Activated CD8-positive, alpha-beta T cell treated with anti-CD3 and anti-CD28 coated beads for 36 hours (primary cell): Measurements from ENCODE around the gene IFNLR1. TPM values are rescaled to one million over a fixed set of nuclear protein-coding genes. Genes with fewer than 3 reads are reported as not detected.

Experiments
- ATAC-seq: fragments of 200-7000 bp; cut with Tn5 transposase; one replicate; pipeline ENCODE4 v1.10.0; 2021; ENCODE audit warnings: mild to moderate bottlenecking, moderate library complexity
- CTCF ChIA-PET: fragments of 350-600 bp; sonication (Branson Sonifier 250); formaldehyde crosslinking; loops from one replicate; lab custom pipeline; 2021; ENCODE audit warnings: antibody characterized with exemption; lab: Charles Lee
- POLR2A ChIA-PET: fragments of 350-600 bp; sonication (Branson Sonifier 250); formaldehyde crosslinking; loops from one replicate; lab custom pipeline; 2021; ENCODE audit warnings: antibody characterized with exemption; lab: Charles Lee
- DNase-seq: peaks from one replicate; pipeline ENCODE4 v3.0.0-alpha.2; 2020
- H3K27ac Mint-ChIP-seq: one replicate; pipeline ENCODE4 v1.8.0; 2021; ENCODE audit warnings: mild to moderate bottlenecking, mixed read lengths
- H3K27me3 Mint-ChIP-seq: one replicate; pipeline ENCODE4 v1.8.0; 2021; ENCODE audit warnings: mixed read lengths
- H3K36me3 Mint-ChIP-seq: one replicate; pipeline ENCODE4 v1.8.0; 2021; ENCODE audit warnings: low read depth, mixed read lengths
- H3K4me1 Mint-ChIP-seq: one replicate; pipeline ENCODE4 v1.8.0; 2021; ENCODE audit warnings: low read depth, mixed read lengths
- H3K4me3 Mint-ChIP-seq: one replicate; pipeline ENCODE4 v1.8.0; 2021; ENCODE audit warnings: mild to moderate bottlenecking, moderate library complexity, mixed read lengths
- H3K9me3 Mint-ChIP-seq: one replicate; pipeline ENCODE4 v1.8.0; 2021; ENCODE audit warnings: mixed read lengths
- intact Hi-C: fragments of 100-400 bp; cut with micrococcal nuclease; formaldehyde crosslinking; loops from one replicate; pipeline ENCODE4 v1.10.0; 2022
- total RNA-seq, 2 experiments: library from RNA; stranded (reverse); gene quantifications; one replicate each; pipeline ENCODE4 v1.2.3, GENCODE V29; 2021
- TF ChIP-seq, protein P1 (sequence below): fragments of 200-600 bp; IDR thresholded peaks from one replicate; pipeline ENCODE4 v1.8.0; 2022; ENCODE audit warnings: antibody characterized with exemption, mild to moderate bottlenecking

IFNLR1 gene
- total RNA-seq, 2 experiments from 2014 or later, result 4.8 to 6.4 TPM

- Mint-ChIP-seq H3K36me3 (no peaks in the 10 kb centered on the region), H3K27me3 (no peaks in the 10 kb centered on the region), H3K4me3 (no peak overlapping the region), H3K4me1 (no peaks in the 10 kb centered on the region), H3K27ac (no peak overlapping the region), H3K9me3 (no peaks in the 10 kb centered on the region)
- ATAC-seq (no peak), DNase-seq (no peak)
- intact Hi-C loops, result no loop called here
- ChIA-PET CTCF (interaction anchor here (0.6 to 1.4 kb wide), 2 partner anchors 34 to 465 kb away, joined by 3 to 4 read pairs; no protein-coding TSS in a partner anchor), POLR2A (interaction anchor here (1.1 kb wide), 1 partner anchor 9 kb away, joined by 7 read pairs; no protein-coding TSS in a partner anchor)
- TF ChIP-seq, protein P1, sequence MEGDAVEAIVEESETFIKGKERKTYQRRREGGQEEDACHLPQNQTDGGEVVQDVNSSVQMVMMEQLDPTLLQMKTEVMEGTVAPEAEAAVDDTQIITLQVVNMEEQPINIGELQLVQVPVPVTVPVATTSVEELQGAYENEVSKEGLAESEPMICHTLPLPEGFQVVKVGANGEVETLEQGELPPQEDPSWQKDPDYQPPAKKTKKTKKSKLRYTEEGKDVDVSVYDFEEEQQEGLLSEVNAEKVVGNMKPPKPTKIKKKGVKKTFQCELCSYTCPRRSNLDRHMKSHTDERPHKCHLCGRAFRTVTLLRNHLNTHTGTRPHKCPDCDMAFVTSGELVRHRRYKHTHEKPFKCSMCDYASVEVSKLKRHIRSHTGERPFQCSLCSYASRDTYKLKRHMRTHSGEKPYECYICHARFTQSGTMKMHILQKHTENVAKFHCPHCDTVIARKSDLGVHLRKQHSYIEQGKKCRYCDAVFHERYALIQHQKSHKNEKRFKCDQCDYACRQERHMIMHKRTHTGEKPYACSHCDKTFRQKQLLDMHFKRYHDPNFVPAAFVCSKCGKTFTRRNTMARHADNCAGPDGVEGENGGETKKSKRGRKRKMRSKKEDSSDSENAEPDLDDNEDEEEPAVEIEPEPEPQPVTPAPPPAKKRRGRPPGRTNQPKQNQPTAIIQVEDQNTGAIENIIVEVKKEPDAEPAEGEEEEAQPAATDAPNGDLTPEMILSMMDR, result no peak
Measured at GRCh38 chr1:24105368-24106160, 81.5 kb downstream of the IFNLR1 start.

DNA sequence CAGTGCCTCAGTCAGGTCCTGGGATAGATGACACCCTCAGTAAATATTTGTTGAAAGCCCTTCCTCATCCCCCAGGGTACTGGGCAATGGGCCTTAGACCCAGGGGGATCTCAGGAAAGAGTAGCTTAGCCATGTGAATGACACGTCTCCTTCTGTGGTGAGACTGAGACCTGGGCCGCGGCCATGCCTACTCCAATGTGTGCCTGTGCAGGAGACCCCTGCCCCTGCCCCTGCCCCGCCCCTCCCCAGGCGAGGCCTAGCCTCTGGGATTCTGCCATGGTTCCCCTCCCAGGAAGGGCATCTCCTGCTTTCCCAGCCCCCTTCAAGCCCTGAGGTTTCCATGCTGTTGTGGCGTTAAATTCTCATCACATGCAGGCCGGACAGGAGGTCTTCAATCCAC lies 82.2 kb downstream of the IFNLR1 start:
- Mint-ChIP-seq H3K9me3 (no peaks in the 10 kb centered on the region), H3K27me3 (no peaks in the 10 kb centered on the region), H3K27ac (no peak overlapping the region), H3K36me3 (no peaks in the 10 kb centered on the region), H3K4me3 (no peak overlapping the region), H3K4me1 (no peaks in the 10 kb centered on the region)
- intact Hi-C loops, result no loop called here
- ChIA-PET CTCF (interaction anchor here (1.4 kb wide), 1 partner anchor 33 kb away, joined by 4 read pairs; no protein-coding TSS in a partner anchor), POLR2A (interaction anchor here (0.8 to 1.1 kb wide), 2 partner anchors 9 to 10 kb away, joined by 3 to 7 read pairs; no protein-coding TSS in a partner anchor)
- no peak for ATAC-seq
- no peak for DNase-seq
- TF ChIP-seq, protein P1, result no peak

Other genes with a start within 250 kb of the IFNLR1 start
- 100 to 1,000 TPM; 130 to 133 TPM for gene PNRC2, start 227.5 kb downstream of the IFNLR1 start, total RNA-seq
- 100 to 1,000 TPM; 203 to 206 TPM for gene SRSF10, start 207.0 kb downstream of the IFNLR1 start, total RNA-seq
- not detected for gene MYOM3, start 75.2 kb downstream of the IFNLR1 start, total RNA-seq
- gene IL22RA1, start 44.1 kb downstream of the IFNLR1 start, total RNA-seq, result not detected
- not detected for gene GRHL3, start 132.1 kb upstream of the IFNLR1 start, total RNA-seq
- gene STPG1, start 226.5 kb upstream of the IFNLR1 start, total RNA-seq, result 1 to 10 TPM; 5.6 to 6.3 TPM
- gene NIPAL3, start 228.5 kb upstream of the IFNLR1 start, total RNA-seq, result 10 to 100 TPM; 33.2 to 33.3 TPM